Smooth muscle cell of the coronary artery (primary cell): Measurements from ENCODE around the gene MBOAT7. TPM values are rescaled to one million over a fixed set of nuclear protein-coding genes. Genes with fewer than 3 reads are reported as not detected.

ENCODE experiments used
- total RNA-seq: library from RNA; depleted of rRNA; stranded (reverse); fragments of >200 nt; gene quantifications from 2 replicates; pipeline ENCODE4 v1.2.3, GENCODE V29; 2014; ENCODE audit warnings: low replicate concordance

MBOAT7 gene, protein sequence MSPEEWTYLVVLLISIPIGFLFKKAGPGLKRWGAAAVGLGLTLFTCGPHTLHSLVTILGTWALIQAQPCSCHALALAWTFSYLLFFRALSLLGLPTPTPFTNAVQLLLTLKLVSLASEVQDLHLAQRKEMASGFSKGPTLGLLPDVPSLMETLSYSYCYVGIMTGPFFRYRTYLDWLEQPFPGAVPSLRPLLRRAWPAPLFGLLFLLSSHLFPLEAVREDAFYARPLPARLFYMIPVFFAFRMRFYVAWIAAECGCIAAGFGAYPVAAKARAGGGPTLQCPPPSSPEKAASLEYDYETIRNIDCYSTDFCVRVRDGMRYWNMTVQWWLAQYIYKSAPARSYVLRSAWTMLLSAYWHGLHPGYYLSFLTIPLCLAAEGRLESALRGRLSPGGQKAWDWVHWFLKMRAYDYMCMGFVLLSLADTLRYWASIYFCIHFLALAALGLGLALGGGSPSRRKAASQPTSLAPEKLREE
- total RNA-seq, result 7.8 and 27.6 TPM in 2 replicates

DNA sequence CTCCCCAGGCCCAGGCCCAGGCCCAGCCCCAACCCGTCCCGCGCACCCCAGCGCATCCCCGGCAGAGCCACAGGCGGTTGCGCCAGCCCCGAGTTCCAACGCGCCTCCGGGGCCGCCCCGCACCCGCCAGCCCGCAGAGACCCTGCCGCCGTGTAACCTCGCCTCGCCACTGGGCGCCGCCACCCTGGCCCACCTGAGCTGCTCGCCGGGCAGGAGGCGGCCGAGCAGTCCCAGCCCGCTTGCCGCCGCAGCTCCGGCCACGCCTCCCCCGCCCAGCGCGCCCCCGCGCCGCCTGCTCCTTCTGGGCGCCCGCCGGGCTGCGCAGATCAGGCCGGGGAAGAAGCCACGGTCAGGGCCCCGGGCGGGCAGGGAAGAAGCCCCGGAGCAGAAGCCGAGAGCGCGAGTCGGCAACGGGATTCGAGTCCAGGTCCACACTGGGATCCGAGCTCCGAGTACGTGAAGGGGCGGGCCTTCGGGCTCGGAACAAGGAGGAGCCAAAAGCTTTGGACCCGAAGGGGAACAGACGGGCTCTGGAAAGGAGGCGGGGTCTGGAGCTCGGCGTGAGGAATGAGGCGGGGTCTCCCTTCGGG lies at the start of gene MBOAT7:
Gene MBOAT7, minus strand, starts transcription at position 436 of the 590 bp plus-strand sequence. CDS start 1,072 bp downstream, outside the sequence.

DNA sequence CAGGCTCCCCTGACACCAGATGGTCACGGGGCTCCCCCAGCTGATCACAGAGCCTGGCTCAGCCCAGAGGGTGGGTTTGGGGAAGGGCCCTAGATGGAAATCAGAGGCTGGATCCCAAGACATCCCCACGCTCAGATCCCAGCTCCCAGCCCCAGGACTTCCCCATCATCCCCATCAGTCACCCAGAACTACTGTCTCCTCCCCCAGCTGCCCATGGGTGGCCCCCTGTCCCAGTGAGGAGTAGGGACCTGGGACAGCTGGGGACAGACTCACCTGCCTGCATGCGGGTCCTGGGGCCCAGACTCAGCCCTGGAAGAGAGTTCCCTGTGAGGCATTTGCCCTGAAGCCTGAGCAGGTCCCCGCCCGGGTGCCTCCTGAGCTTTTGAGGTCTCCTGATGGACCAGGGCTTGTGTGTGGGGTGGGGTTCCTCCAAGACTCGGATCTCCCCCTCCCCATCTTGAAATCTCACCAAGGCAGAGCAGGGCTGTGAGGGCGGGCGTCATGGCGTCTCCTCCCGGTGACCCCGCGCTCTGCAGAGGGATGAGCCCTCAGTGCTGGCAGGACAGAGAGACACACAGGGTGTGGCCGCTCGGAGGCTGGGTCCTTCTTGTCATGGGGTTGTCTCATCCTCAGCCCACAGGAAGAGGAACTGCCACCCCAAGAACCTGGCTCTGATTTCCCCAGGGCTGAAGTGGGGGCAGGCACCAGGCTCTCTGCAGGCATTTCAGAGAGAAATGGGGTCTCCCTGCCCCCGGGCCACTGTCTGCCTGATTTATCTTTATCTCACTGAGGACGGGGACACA lies 33.3 kb upstream of the MBOAT7 start, which contains the start of gene LILRB3:
Gene LILRB3, minus strand, starts transcription at position 534 of the 803 bp plus-strand sequence. Its CDS starts 31 bp downstream, at position 503.

DNA sequence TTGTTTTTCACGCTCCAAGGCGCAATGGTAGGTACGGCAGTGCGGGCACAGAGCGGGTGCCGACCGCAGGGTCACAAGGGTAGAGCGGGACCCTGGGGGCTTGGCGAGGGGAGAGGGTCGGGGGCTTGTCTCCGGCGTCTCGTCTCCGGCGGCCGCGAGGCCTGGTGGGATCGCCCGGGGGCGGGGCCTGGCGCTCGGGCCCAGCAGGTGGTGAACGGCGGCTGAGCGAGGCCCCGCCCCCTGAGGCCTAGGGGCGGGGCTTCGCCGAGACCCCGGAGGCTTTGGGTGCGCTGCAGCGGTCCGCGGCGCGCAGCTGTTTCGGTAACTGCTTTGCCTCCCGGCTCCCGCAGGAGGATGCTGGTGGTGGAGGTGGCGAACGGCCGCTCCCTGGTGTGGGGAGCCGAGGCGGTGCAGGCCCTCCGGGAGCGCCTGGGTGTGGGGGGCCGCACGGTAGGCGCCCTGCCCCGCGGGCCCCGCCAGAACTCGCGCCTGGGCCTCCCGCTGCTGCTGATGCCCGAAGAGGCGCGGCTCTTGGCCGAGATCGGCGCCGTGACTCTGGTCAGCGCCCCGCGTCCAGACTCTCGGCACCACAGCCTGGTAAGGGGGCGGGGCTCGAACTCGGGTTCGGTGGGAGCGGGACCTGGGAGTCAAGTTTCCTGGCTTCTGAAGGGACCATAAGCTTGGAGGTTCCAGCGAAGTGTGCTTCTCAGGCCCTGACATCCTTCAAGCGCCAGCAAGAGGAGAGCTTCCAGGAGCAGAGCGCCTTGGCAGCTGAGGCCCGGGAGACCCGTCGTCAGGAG lies 1.8 kb upstream of the MBOAT7 start, which contains the start of gene TSEN34:
Gene TSEN34, plus strand, starts transcription at position 298 of the 800 bp plus-strand sequence. Its CDS starts 57 bp downstream, at position 355.

DNA sequence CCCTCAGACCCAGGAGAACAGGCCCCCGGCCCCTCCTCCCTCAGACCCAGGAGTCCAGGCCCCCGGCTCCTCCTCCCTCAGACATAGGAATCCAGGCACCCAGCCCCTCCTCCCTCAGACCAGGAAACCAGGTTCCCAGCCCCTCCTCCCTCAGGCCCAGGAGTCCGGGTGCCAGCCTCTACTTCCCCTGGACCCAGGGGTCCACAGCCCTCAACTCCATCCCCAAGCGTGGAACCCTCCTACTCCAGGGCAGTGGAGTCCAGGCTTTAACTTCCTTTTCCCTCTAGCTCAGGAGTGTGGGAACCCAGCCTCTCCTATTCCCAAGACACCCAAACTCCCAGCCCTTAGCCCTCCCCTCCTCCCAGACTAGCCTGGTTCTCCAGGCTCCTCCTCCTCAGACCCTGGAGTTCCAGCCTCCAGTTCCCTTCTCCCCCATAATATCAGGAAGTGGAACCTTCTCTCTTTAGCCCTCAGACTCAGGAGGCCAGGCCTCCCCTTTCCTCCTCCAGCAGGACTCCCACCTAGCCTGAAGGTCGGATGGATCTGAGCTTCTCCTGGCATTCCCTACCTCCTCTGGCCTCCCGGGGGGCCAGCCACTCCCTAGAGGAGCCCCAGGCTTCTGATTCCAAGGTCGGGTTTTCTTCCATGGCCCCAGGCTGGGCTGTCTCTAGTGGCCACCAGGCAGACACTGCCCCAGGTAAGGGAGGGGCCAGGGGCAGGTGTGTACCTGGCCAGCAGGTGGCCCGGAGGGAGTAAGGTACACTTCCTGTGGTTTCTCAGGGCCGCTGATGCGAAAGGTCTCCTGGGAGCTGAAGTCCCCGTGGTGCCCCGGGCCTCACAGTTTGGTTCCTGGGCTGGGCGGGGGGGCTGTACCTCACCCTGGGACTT lies 16.7 kb downstream of the MBOAT7 start, which contains the start of gene TMC4:
Gene TMC4, minus strand, starts transcription at position 690 of the 888 bp plus-strand sequence. Its CDS starts 43 bp downstream, at position 647.

DNA sequence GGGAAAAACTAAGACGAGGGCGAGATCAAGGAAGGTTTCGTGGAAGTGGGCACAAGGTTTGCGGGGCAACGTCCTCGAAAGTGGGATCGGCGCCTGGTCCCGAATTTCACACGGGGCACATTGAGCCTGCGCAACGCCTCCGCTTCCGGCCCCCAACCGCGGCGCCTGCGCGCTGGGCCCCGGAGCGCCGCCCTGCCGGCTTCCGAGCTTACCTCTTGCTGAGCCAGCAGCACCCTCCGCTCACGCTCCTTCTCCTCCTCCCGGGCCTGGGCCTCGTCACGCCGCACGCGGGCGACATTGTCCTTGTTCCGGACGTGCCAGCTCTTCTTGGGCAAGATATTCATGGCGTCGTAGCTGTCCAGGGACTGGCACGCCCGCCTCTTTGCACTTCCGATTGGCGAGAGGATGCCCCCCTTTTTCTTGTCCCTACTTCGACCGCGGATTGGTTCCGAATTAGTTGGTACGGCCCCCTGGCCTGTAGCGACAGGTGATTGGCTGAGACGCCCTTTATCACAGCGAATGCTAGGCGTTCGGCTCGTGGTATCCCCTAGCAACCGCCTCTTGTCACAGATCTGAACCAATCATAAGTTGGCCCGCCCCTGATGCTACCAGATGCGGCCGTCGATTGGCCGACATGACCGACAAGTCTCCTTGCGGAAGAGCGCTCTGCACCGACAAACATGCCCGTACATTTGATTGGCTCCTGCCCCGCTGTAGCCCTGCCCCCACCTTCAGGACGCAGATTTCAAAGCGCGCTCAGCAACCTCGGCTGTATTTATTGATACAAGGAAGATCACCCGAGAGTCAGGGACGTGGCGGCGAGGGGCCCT lies 29.8 kb downstream of the MBOAT7 start, which contains the start of gene LENG1:
Gene LENG1, minus strand, starts transcription at position 370 of the 830 bp plus-strand sequence. Its CDS starts 26 bp downstream, at position 344.

DNA sequence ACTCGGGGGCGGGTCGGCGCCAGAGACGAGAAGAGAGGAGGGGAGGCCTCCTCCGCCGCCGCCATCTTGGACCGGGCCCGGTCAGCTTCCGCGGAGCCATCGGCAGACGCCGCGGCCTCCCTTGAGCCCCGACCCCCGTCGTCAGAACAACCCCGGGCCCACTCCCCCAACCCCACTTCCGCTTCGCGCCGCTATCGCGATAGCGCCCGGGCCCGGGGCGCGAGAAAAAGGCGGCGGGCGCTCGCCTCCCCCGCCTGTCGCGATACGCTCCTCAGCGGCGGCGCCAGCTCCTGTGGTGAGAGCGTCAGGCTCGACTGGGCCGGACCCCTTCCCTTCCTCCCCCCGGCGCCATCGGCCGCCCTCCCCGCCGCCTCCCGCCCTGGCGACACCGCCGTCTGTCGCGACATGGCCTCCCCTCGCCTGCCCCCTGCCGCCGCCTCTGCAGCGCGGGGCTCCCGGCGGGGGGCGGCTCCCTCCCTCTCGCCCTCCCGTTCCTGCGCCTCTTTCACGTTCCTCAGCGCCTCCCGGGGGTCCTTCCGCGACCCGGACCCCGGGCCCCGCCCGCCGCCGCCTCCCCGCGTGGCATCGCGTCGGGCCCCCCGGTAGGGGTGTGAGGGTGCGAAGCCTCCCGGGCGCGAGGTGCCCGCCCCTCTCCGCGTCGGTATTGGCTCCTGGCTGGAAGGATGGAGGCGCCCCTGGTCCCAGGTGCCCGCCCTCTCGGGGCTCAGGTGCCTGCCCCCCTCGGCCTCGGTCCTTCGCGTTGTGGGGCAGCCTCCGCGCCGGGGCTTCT lies 51.5 kb downstream of the MBOAT7 start, which contains the start of gene CNOT3:
Gene CNOT3, plus strand, starts transcription at position 64 of the 790 bp plus-strand sequence. CDS start 5,217 bp downstream, outside the sequence.

Other genes starting within 250 kb of the MBOAT7 start
- 0.23 and 3.0 TPM in 2 replicates for gene CACNG8, start 226.6 kb downstream of the MBOAT7 start, total RNA-seq
- 0.12 and 6.3 TPM in 2 replicates for gene CACNG6, start 197.9 kb downstream of the MBOAT7 start, total RNA-seq
- not detected in 2 replicates for gene VSTM1, start 125.7 kb downstream of the MBOAT7 start, total RNA-seq
- not detected in 2 replicates for gene TARM1, start 108.2 kb downstream of the MBOAT7 start, total RNA-seq
- gene OSCAR, start 88.8 kb downstream of the MBOAT7 start, total RNA-seq, result 0.12 and 1.2 TPM in 2 replicates
- gene NDUFA3, start 86.7 kb downstream of the MBOAT7 start, total RNA-seq, result 19.7 and 24.4 TPM in 2 replicates
- gene TFPT, start 73.9 kb downstream of the MBOAT7 start, total RNA-seq, result 14.4 and 28.5 TPM in 2 replicates
- 62.4 and 62.5 TPM in 2 replicates for gene PRPF31, start 73.8 kb downstream of the MBOAT7 start, total RNA-seq
- 9.1 and 10.5 TPM in 2 replicates for gene CNOT3, start 51.8 kb downstream of the MBOAT7 start, total RNA-seq
- 2.3 and 6.5 TPM in 2 replicates for gene LENG1, start 29.9 kb downstream of the MBOAT7 start, total RNA-seq
- gene TMC4, start 16.4 kb downstream of the MBOAT7 start, total RNA-seq, result 0.15 TPM in 1 of 2 replicates, not detected in the other
- 14.4 and 56.0 TPM in 2 replicates for gene TSEN34, start 1.7 kb upstream of the MBOAT7 start, total RNA-seq
- gene RPS9, start 11.3 kb upstream of the MBOAT7 start, total RNA-seq, result 975 and 2,995 TPM in 2 replicates
- not detected in 2 replicates for gene LILRB3, start 33.4 kb upstream of the MBOAT7 start, total RNA-seq
- gene LILRA6, start 53.2 kb upstream of the MBOAT7 start, total RNA-seq, result not detected in 2 replicates
- gene LILRB5, start 67.7 kb upstream of the MBOAT7 start, total RNA-seq, result not detected in 2 replicates
- gene LILRB2, start 91.5 kb upstream of the MBOAT7 start, total RNA-seq, result not detected in 2 replicates
- gene LILRA5, start 123.6 kb upstream of the MBOAT7 start, total RNA-seq, result not detected in 2 replicates
- gene LILRA4, start 149.6 kb upstream of the MBOAT7 start, total RNA-seq, result not detected in 2 replicates
- gene LAIR1, start 175.4 kb upstream of the MBOAT7 start, total RNA-seq, result not detected in 2 replicates
- not detected in 2 replicates for gene TTYH1, start 225.9 kb upstream of the MBOAT7 start, total RNA-seq